H9 (cell line): ENCODE results near the gene SLC34A1. TPM values are rescaled to one million over a fixed set of nuclear protein-coding genes. Genes with fewer than 3 reads are reported as not detected.

Experiments
- DNase-seq: peaks from one replicate; pipeline ENCODE4 v3.0.0-alpha.2; 2017
- H2AFZ ChIP-seq: one replicate; pipeline ENCODE4 v1.6.1; 2013; ENCODE audit warnings: mild to moderate bottlenecking, low read length, control low read depth, moderate library complexity
- H2AK5ac ChIP-seq: 2 replicates; pipeline ENCODE4 v1.6.1; 2013; ENCODE audit warnings: low read length, control low read depth, mixed read lengths; ENCODE audit not compliant: insufficient read length
- H2BK120ac ChIP-seq: one replicate; pipeline ENCODE4 v1.6.1; 2013; ENCODE audit warnings: low read depth, mild to moderate bottlenecking, low read length, control low read depth, inconsistent platforms; ENCODE audit not compliant: poor library complexity, severe bottlenecking
- H2BK12ac ChIP-seq: 2 replicates; pipeline ENCODE4 v1.6.1; 2013; ENCODE audit warnings: low read length, control low read depth, mixed read lengths, low read depth; ENCODE audit not compliant: insufficient read length
- H2BK15ac ChIP-seq: 2 replicates; pipeline ENCODE4 v1.6.1; 2013; ENCODE audit warnings: low read depth, low read length, control low read depth
- H2BK20ac ChIP-seq: one replicate; pipeline ENCODE4 v1.6.1; 2013; ENCODE audit warnings: low read depth, mild to moderate bottlenecking, low read length, control low read depth, inconsistent platforms; ENCODE audit not compliant: poor library complexity, severe bottlenecking
- H2BK5ac ChIP-seq: 2 replicates; pipeline ENCODE4 v1.6.1; 2013; ENCODE audit warnings: low read length, control low read depth, mixed read lengths; ENCODE audit not compliant: insufficient read length
- H3K14ac ChIP-seq: 2 replicates; pipeline ENCODE4 v1.6.1; 2013; ENCODE audit warnings: low read length, control low read depth; ENCODE audit not compliant: insufficient read depth
- H3K18ac ChIP-seq: 2 replicates; pipeline ENCODE4 v1.6.1; 2013; ENCODE audit warnings: low read depth, mild to moderate bottlenecking, mixed read lengths, low read length, control low read depth; ENCODE audit not compliant: insufficient read length
- H3K23ac ChIP-seq: 2 replicates; pipeline ENCODE4 v1.6.1; 2013; ENCODE audit warnings: low read length, control low read depth, mixed read lengths, low read depth; ENCODE audit not compliant: insufficient read length
- H3K23me2 ChIP-seq: 2 replicates; pipeline ENCODE4 v1.6.1; 2013; ENCODE audit warnings: low read depth, mild to moderate bottlenecking, mixed read lengths, low read length, control low read depth; ENCODE audit not compliant: insufficient read length, poor library complexity, severe bottlenecking
- H3K27ac ChIP-seq: 2 replicates; pipeline ENCODE4 v1.5.1; 2013; ENCODE audit warnings: low read length, control low read depth, mixed read lengths, low read depth; ENCODE audit not compliant: insufficient read length
- H3K27me3 ChIP-seq: 2 replicates; pipeline ENCODE4 v1.6.1; 2013; ENCODE audit warnings: low read length, control low read depth, inconsistent platforms; ENCODE audit not compliant: insufficient read depth
- H3K4ac ChIP-seq: 2 replicates; pipeline ENCODE4 v1.6.1; 2013; ENCODE audit warnings: low read depth, mild to moderate bottlenecking, control low read depth, inconsistent platforms, low read length, moderate library complexity
- H3K4me1 ChIP-seq: 2 replicates; pipeline ENCODE4 v1.6.1; 2013; ENCODE audit warnings: low read length, control low read depth, inconsistent platforms; ENCODE audit not compliant: insufficient read depth
- H3K4me2 ChIP-seq: 2 replicates; pipeline ENCODE4 v1.6.1; 2013; ENCODE audit warnings: low read length, control low read depth, mixed read lengths; ENCODE audit not compliant: insufficient read length, insufficient read depth
- H3K56ac ChIP-seq: 2 replicates; pipeline ENCODE4 v1.6.1; 2013; ENCODE audit warnings: low read depth, mild to moderate bottlenecking, mixed read lengths, low read length, control low read depth; ENCODE audit not compliant: insufficient read length
- H3K79me1 ChIP-seq: 2 replicates; pipeline ENCODE4 v1.6.1; 2013; ENCODE audit warnings: low read depth, mild to moderate bottlenecking, moderate library complexity, low read length, control low read depth, inconsistent platforms; ENCODE audit not compliant: insufficient read depth, poor library complexity, severe bottlenecking
- H3K79me2 ChIP-seq: 2 replicates; pipeline ENCODE4 v1.6.1; 2013; ENCODE audit warnings: low read length, control low read depth, inconsistent platforms; ENCODE audit not compliant: insufficient read depth
- H3K9ac ChIP-seq: 2 replicates; pipeline ENCODE4 v1.6.1; 2013; ENCODE audit warnings: low read length, control low read depth, mixed read lengths; ENCODE audit not compliant: insufficient read length; ENCODE audit errors: extremely low read depth
- H3K9me3 ChIP-seq: one replicate; pipeline ENCODE4 v1.6.1; 2013; ENCODE audit warnings: low read depth, low read length, inconsistent platforms; ENCODE audit not compliant: control insufficient read depth
- H3T11ph ChIP-seq: one replicate; pipeline ENCODE4 v1.6.1; 2013; ENCODE audit warnings: mild to moderate bottlenecking, low read length, control low read depth, inconsistent platforms
- H4K20me1 ChIP-seq: one replicate; pipeline ENCODE4 v1.6.1; 2013; ENCODE audit not compliant: control insufficient read depth, insufficient read length, insufficient read depth
- H4K5ac ChIP-seq: 2 replicates; pipeline ENCODE4 v1.6.1; 2013; ENCODE audit warnings: low read depth, mild to moderate bottlenecking, mixed read lengths, low read length, control low read depth; ENCODE audit not compliant: insufficient read length
- H4K8ac ChIP-seq: replicated peaks from 2 replicates; pipeline ENCODE4 v1.6.1; 2013; ENCODE audit warnings: low read length, control low read depth, mixed read lengths, low read depth; ENCODE audit not compliant: insufficient read length
- H4K91ac ChIP-seq: 2 replicates; pipeline ENCODE4 v1.6.1; 2013; ENCODE audit warnings: low read depth, mild to moderate bottlenecking, moderate library complexity, mixed read lengths, low read length, control low read depth; ENCODE audit not compliant: insufficient read length
- H3K27ac Mint-ChIP-seq, 3 experiments: 2 replicates in 2 of 3; 3 replicates in 1 of 3; pipeline ENCODE4 v1.8.0; 2020 to 2021; ENCODE audit warnings: mixed read lengths in 3 of 3, mild to moderate bottlenecking in 1 of 3, moderate library complexity in 1 of 3
- H3K27me3 Mint-ChIP-seq: 2 replicates; pipeline ENCODE4 v1.8.0; 2021; ENCODE audit warnings: low read depth, mild to moderate bottlenecking, moderate library complexity, mixed read lengths
- H3K36me3 Mint-ChIP-seq, 3 experiments: 2 replicates in 2 of 3; 3 replicates in 1 of 3; pipeline ENCODE4 v1.8.0; 2020 to 2021; ENCODE audit warnings: low read depth in 3 of 3, mixed read lengths in 3 of 3; ENCODE audit not compliant: insufficient read depth in 1 of 3
- H3K4me1 Mint-ChIP-seq, 2 experiments: 2 replicates each; pipeline ENCODE4 v1.8.0; 2020; ENCODE audit warnings: mixed read lengths in 2 of 2
- H3K4me3 Mint-ChIP-seq, 2 experiments: 2 replicates in 1 of 2; 3 replicates in 1 of 2; pipeline ENCODE4 v1.8.0; 2020 to 2021; ENCODE audit warnings: mild to moderate bottlenecking in 2 of 2, mixed read lengths in 2 of 2, moderate library complexity in 1 of 2
- H3K9me3 Mint-ChIP-seq, 2 experiments: 2 replicates in 1 of 2; 3 replicates in 1 of 2; pipeline ENCODE4 v1.8.0; 2020; ENCODE audit warnings: mild to moderate bottlenecking in 2 of 2, mixed read lengths in 2 of 2, moderate library complexity in 1 of 2
- CTCF ChIP-seq: fragments of 200-600 bp; sonication (generic); conservative IDR thresholded peaks from 3 replicates; pipeline ENCODE4 v1.8.0; 2021; ENCODE audit warnings: antibody characterized with exemption, mild to moderate bottlenecking
- WGBS: extraction: QIAGEN DNeasy Blood & Tissue Kit; methylation state at CpG from one replicate; pipeline ENCODE4 v1.1.7; 2013; ENCODE audit warnings: missing lambda C conversion rate, low lambda C conversion rate, mixed read lengths; ENCODE audit not compliant: insufficient read length; ENCODE audit errors: extremely low coverage; 5-methylcytosine and 5-hydroxymethylcytosine counted together
- long read RNA-seq: library from polyadenylated mRNA; unstranded; transcript quantifications from one replicate; pipeline ENCODE4 v2.0.0, GENCODE V29; 2020
- total RNA-seq: library from RNA; stranded (reverse); gene quantifications from 2 replicates; pipeline ENCODE4 v1.2.1, GENCODE V29; 2021

The SLC34A1 gene
- not detected in 2 replicates for total RNA-seq
- long read RNA-seq, result 0 reads

- no peaks in the 10 kb centered on the region for H3K79me1 ChIP-seq
- no peaks in the 10 kb centered on the region for H4K20me1 ChIP-seq
- TF ChIP-seq CTCF, result no peak
- H3K4ac ChIP-seq, result no peak within 1 kb of the TSS
- Mint-ChIP-seq H3K9me3 (no peaks in the 10 kb centered on the region; a peak in 1 of 5 replicates), H3K36me3 (no peaks in the 10 kb centered on the region), H3K4me3 (no peak within 1 kb of the TSS), H3K4me1 (peaks cover 16 to 21% of the 10 kb centered on the region in 2 experiments), H3K27me3 (peaks cover 66% of the 10 kb centered on the region), H3K27ac (peak within 1 kb of the TSS in 1 of 3 experiments; percentile 70; a peak in 1 of 7 replicates)
- H3K4me2 ChIP-seq, result no peak within 1 kb of the TSS
- H2BK12ac ChIP-seq, result no peak within 1 kb of the TSS
- H3K9me3 ChIP-seq, result no peaks in the 10 kb centered on the region
- no peak within 1 kb of the TSS for H2BK20ac ChIP-seq
- H4K91ac ChIP-seq, result no peak within 1 kb of the TSS
- H3K79me2 ChIP-seq, result no peaks in the 10 kb centered on the region
- no peaks in the 10 kb centered on the region for H3K4me1 ChIP-seq
- no peak within 1 kb of the TSS for H3K27ac ChIP-seq
- no peak within 1 kb of the TSS for H2BK120ac ChIP-seq
- H2AK5ac ChIP-seq, result no peak within 1 kb of the TSS
- WGBS, result no CpG with 5 or more reads among the region's 4 CpGs
- H2BK15ac ChIP-seq, result no peak within 1 kb of the TSS
- no peak for DNase-seq
- no peak within 1 kb of the TSS for H2BK5ac ChIP-seq
- H4K5ac ChIP-seq, result no peak within 1 kb of the TSS
- no peak within 1 kb of the TSS for H3K18ac ChIP-seq
- H2AFZ ChIP-seq, result no peak within 1 kb of the TSS
- H3K56ac ChIP-seq, result no peak within 1 kb of the TSS
- no peak within 1 kb of the TSS for H3K23ac ChIP-seq
- no peak within 1 kb of the TSS for H3K9ac ChIP-seq
- H3K23me2 ChIP-seq, result no peaks in the 10 kb centered on the region
- no peaks in the 10 kb centered on the region; the same call in 1 of the 2 replicates for H3K27me3 ChIP-seq
- H3T11ph ChIP-seq, result no peak within 1 kb of the TSS
- H3K14ac ChIP-seq, result no peak within 1 kb of the TSS
- H4K8ac ChIP-seq, result no peak within 1 kb of the TSS
Observed at GRCh38 chr5:177384134-177384533, at the start of gene SLC34A1. TSS of gene SLC34A1 (plus strand) at chr5:177384434. CDS start at chr5:177385742, 1,308 bp downstream.
